GM12874 (cell line): ENCODE results near the gene COX4I1.

Source experiments
- CTCF ChIP-seq: IDR thresholded peaks from 2 replicates; pipeline ENCODE4 v1.5.1; 2011; ENCODE audit warnings: low read depth, mild to moderate bottlenecking, control low read depth, low read length, moderate library complexity; ENCODE audit not compliant: insufficient read depth

COX4I1 gene

DNA sequence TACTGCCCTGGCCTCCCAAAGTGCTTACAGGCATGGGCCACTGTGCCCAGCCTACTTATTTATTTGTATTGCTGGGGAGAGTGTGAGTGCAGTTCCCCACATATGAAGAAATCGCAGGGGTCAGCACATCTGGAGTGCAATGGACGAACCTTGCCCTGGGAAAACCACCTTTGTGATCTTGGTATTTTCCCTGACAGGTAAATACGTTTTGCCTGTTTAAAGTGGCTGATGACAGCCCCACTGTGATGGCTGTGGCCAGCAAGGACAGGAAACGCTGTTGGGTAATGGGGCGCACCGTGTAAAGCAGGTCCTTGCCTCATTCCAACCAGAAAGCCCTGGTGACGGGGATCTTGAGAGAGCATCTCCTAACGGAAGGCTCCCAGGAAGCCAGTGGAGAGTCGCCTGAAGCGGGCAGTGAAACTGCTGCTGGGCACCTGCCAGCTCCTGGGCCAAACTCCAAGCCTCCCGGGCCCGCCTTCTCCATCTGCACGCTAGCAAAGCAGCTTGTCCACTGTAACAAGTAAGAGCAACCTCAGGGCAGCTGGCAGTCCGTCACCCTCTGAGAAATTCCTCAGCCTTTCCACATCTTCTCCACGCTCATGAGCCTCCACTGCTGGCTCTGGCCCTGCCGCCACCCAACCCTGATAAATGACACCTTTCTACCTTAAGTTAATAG lies 17.7 kb upstream of the COX4I1 start:
- no peak for TF ChIP-seq CTCF

GRCh38 chr16:85782451-85782850 lies 17.0 kb upstream of the COX4I1 start:
- TF ChIP-seq CTCF: no peak

- TF ChIP-seq CTCF: no peak
Measured at GRCh38 chr16:85783441-85783840, 16.1 kb upstream of the COX4I1 start.

DNA sequence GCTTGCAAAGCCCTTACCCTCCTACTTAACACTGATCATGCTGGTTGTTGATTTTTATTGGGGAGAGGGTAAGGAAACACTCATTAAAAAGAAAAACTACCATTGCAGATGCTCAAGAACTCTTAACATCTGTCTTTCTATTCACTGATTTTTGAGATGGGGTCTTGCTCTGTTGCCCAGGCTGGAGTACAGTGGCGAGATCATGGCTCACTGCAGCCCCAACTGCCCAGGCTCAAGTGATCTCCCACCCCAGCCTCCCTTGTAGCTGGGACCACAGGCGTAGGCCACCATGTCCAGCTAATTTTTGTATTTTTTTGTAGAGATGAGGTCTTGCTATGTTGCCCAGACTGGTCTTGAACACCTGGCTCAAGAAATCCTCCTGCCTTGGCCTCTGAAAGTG lies 14.7 kb upstream of the COX4I1 start:
- TF ChIP-seq CTCF: no peak

- TF ChIP-seq CTCF: no peak
Measured at GRCh38 chr16:85785927-85786326, 13.6 kb upstream of the COX4I1 start.

DNA sequence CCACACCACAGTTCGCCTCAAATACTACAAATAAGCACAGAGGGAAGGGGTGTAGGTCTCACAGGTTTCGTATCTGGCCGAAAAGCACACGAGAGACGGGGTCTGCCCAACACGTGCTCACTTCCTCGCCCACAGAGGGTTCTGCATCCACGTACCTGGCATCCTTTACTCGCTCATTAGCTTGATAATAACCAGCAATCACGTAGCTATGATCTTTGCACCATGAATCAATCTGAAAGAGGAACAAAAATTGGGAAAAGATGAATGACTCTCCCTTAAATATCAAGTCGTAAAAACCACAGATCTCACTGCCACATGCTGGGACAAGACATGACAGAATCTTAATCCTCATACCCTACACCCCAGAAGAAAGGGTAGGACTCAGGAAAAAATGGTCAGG lies 10.7 kb upstream of the COX4I1 start:
- TF ChIP-seq CTCF: no peak

DNA sequence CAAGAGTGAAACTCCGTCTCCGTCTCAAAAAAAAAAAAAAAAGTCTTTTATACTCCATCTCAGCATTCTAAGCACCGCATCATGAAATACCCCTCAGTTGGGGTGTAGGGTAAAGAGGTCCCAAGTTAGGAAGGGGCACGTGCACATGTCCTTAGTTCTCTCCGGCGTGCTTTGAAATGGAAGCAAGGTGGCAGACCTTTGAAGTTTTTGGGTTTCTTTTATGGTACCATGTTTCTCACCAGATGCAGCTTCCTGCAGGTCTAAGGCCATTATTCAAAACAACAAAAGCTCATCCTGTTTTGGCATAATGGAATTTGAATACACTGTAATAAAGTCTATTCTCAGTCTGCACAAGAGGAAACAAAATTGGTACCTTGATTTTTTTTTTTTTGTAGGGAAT lies 9.7 kb upstream of the COX4I1 start:
- TF ChIP-seq CTCF: no peak

GRCh38 chr16:85793662-85794298 lies 5.7 kb upstream of the COX4I1 start:
- TF ChIP-seq CTCF: no peak
